ENCODE measurements around the gene MYLK. TPM values are rescaled to one million over a fixed set of nuclear protein-coding genes. Genes with fewer than 3 reads are reported as not detected.

Gene MYLK
- total RNA-seq, 4 donors from 2014 or later: 24.6 to 47.0 (median 39.2) TPM

DNA sequence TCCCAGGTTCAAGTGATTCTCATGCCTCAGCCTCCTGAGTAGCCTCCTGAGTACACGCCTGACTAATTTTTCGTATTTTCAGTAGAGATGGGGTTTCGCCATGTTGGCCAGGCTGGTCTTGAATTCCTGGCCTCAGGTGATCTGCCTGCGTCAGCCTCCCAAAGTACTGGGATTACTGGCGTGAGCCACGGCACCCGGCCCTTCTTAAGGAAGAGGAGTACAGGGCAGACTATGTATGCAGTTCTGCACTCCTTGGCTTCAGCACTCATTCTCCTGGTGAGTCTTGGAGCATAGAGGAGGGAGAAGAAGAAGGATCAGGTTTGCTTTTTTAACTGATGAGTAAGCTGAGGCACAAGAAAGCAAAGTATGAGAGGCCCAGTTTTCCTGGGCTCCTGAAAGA is 199.5 kb downstream of the MYLK start:
- Histone ChIP-seq H3K9me3 (no peaks in the 10 kb centered on the region), H3K27me3 (no peaks in the 10 kb centered on the region), H3K4me3 (no peak overlapping the region), H3K36me3 (peaks cover 5% of the 10 kb centered on the region), H3K4me1 (peaks cover 16% of the 10 kb centered on the region), H3K27ac (no peak overlapping the region)
- WGBS: 96% methylated on average over 7 of the region's 7 CpGs
- DNase-seq (ENCODE audit: low spot score in 2 of 2): no peak
- no peak for TF ChIP-seq EP300 (IDR thresholded peaks at IDR 0.05)
- TF ChIP-seq POLR2A (IDR thresholded peaks at IDR 0.05): no peak
- no peak for TF ChIP-seq POLR2AphosphoS5 (IDR thresholded peaks at IDR 0.05)
- TF ChIP-seq, protein P1, sequence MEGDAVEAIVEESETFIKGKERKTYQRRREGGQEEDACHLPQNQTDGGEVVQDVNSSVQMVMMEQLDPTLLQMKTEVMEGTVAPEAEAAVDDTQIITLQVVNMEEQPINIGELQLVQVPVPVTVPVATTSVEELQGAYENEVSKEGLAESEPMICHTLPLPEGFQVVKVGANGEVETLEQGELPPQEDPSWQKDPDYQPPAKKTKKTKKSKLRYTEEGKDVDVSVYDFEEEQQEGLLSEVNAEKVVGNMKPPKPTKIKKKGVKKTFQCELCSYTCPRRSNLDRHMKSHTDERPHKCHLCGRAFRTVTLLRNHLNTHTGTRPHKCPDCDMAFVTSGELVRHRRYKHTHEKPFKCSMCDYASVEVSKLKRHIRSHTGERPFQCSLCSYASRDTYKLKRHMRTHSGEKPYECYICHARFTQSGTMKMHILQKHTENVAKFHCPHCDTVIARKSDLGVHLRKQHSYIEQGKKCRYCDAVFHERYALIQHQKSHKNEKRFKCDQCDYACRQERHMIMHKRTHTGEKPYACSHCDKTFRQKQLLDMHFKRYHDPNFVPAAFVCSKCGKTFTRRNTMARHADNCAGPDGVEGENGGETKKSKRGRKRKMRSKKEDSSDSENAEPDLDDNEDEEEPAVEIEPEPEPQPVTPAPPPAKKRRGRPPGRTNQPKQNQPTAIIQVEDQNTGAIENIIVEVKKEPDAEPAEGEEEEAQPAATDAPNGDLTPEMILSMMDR (IDR thresholded peaks at IDR 0.05): no peak

- Histone ChIP-seq H3K27ac (no peak overlapping the region), H3K27me3 (no peaks in the 10 kb centered on the region), H3K36me3 (peaks cover 5% of the 10 kb centered on the region), H3K4me3 (no peak overlapping the region), H3K9me3 (no peaks in the 10 kb centered on the region), H3K4me1 (peaks cover 16% of the 10 kb centered on the region)
- TF ChIP-seq, protein P1 (IDR thresholded peaks at IDR 0.05): no peak
- TF ChIP-seq POLR2A (IDR thresholded peaks at IDR 0.05): no peak
- TF ChIP-seq EP300 (IDR thresholded peaks at IDR 0.05): no peak
- no peak for TF ChIP-seq POLR2AphosphoS5 (IDR thresholded peaks at IDR 0.05)
- DNase-seq (ENCODE audit: low spot score in 2 of 2): no peak
- WGBS: 91% methylated on average over 3 of the region's 4 CpGs
Observed at GRCh38 chr3:123684209-123684608, 199.9 kb downstream of the MYLK start.

GRCh38 chr3:123683505-123684154 is 200.5 kb downstream of the MYLK start:
- no peak for DNase-seq (ENCODE audit: low spot score in 2 of 2)
- TF ChIP-seq POLR2AphosphoS5 (IDR thresholded peaks at IDR 0.05) (no peak), EP300 (IDR thresholded peaks at IDR 0.05) (no peak), POLR2A (IDR thresholded peaks at IDR 0.05) (no peak)
- TF ChIP-seq, protein P1 (IDR thresholded peaks at IDR 0.05): no peak
- WGBS: 91% methylated on average over 7 of the region's 10 CpGs
- Histone ChIP-seq H3K27ac (no peak overlapping the region), H3K4me3 (no peak overlapping the region), H3K4me1 (peaks cover 12% of the 10 kb centered on the region), H3K36me3 (peaks cover 5% of the 10 kb centered on the region), H3K27me3 (no peaks in the 10 kb centered on the region), H3K9me3 (no peaks in the 10 kb centered on the region)

GRCh38 chr3:123682781-123683504 is 201.2 kb downstream of the MYLK start:
- no peak for DNase-seq (ENCODE audit: low spot score in 2 of 2)
- TF ChIP-seq EP300 (IDR thresholded peaks at IDR 0.05) (no peak), POLR2A (IDR thresholded peaks at IDR 0.05) (no peak), POLR2AphosphoS5 (IDR thresholded peaks at IDR 0.05) (no peak)
- TF ChIP-seq, protein P1 (IDR thresholded peaks at IDR 0.05): no peak
- Histone ChIP-seq H3K4me3 (no peak overlapping the region), H3K4me1 (peaks cover 14% of the 10 kb centered on the region), H3K9me3 (no peaks in the 10 kb centered on the region), H3K27ac (no peak overlapping the region), H3K27me3 (no peaks in the 10 kb centered on the region), H3K36me3 (peaks cover 5% of the 10 kb centered on the region)
- 81% methylated on average over 9 of the region's 10 CpGs for WGBS

- Histone ChIP-seq H3K4me3 (no peak overlapping the region), H3K27me3 (no peaks in the 10 kb centered on the region), H3K27ac (no peak overlapping the region), H3K4me1 (peaks cover 14% of the 10 kb centered on the region), H3K36me3 (peaks cover 5% of the 10 kb centered on the region), H3K9me3 (no peaks in the 10 kb centered on the region)
- no peak for TF ChIP-seq POLR2AphosphoS5 (IDR thresholded peaks at IDR 0.05)
- TF ChIP-seq POLR2A (IDR thresholded peaks at IDR 0.05): no peak
- TF ChIP-seq, protein P1 (IDR thresholded peaks at IDR 0.05): no peak
- no peak for TF ChIP-seq EP300 (IDR thresholded peaks at IDR 0.05)
- DNase-seq (ENCODE audit: low spot score in 2 of 2): no peak
- WGBS: 94% methylated on average over 2 of the region's 6 CpGs
Observed at GRCh38 chr3:123682302-123682701, 201.8 kb downstream of the MYLK start.

All from suprapubic skin (tissue), 4 donors.